Measurements from ENCODE around the gene GCG.

DNA sequence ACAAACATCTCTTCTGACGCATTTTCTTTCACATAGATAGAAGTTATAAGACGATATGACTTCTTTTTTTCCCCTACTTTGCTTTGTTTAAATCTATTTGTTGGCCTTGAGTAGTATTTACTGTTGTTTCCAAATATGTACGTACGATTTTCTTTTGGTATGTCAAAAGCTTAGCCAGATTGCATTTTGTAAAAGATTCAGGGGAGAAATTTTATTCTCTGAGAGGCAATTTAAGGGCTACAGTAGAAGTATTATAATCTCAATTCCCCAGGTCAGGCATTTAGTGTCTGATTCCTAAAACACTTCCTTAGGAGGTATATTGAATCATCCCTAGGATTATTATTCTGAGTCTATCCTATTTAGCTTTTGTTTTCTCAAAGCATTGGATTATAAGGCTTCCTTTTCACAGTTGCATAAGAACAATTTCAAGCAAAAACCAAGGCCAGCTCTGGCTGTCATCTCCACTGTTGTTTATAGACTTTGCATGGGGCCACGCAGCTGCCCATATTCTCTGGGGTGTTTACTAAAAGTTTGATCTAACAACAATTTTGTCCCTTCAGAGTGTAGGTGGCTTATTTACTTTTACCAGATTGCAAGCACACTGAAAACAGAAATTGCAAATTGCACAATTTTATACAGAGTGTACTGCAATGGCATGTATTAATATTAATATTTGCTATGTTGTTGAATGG, 33.6 kb upstream of the GCG start:
- TF ChIP-seq POLR2A (IDR thresholded peaks at IDR 0.05): no peak
- TF ChIP-seq, protein P1, sequence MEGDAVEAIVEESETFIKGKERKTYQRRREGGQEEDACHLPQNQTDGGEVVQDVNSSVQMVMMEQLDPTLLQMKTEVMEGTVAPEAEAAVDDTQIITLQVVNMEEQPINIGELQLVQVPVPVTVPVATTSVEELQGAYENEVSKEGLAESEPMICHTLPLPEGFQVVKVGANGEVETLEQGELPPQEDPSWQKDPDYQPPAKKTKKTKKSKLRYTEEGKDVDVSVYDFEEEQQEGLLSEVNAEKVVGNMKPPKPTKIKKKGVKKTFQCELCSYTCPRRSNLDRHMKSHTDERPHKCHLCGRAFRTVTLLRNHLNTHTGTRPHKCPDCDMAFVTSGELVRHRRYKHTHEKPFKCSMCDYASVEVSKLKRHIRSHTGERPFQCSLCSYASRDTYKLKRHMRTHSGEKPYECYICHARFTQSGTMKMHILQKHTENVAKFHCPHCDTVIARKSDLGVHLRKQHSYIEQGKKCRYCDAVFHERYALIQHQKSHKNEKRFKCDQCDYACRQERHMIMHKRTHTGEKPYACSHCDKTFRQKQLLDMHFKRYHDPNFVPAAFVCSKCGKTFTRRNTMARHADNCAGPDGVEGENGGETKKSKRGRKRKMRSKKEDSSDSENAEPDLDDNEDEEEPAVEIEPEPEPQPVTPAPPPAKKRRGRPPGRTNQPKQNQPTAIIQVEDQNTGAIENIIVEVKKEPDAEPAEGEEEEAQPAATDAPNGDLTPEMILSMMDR (IDR thresholded peaks at IDR 0.05 in 8 of 11, conservative IDR thresholded peaks at IDR 0.05 in 3 of 11): no peak
